PC-9 (cell line): Measurements from ENCODE around the gene ZNF480. TPM values are rescaled to one million over a fixed set of nuclear protein-coding genes. Genes with fewer than 3 reads are reported as not detected.

Experiments used
- BruUV-seq: library from RNA; stranded (reverse); fragments of 400-500 nt; replicated peaks from 2 replicates; lab custom pipeline; 2021; lab: Mats Ljungman, UMichigan
- CTCF ChIA-PET: fragments of 300-600 bp; sonication (Branson Sonifier 250); formaldehyde crosslinking; loops from one replicate; lab custom pipeline; 2022; ENCODE audit warnings: antibody characterized with exemption; lab: Charles Lee
- POLR2A ChIA-PET: fragments of 300-600 bp; sonication (Branson Sonifier 250); formaldehyde crosslinking; loops from one replicate; lab custom pipeline; 2022; ENCODE audit warnings: antibody characterized with exemption; ENCODE audit not compliant: unreplicated experiment; lab: Charles Lee
- DNase-seq, 2 experiments: peaks; one replicate each; pipeline versions ENCODE4 v3.0.0 to v3.0.0-alpha.2; 2015 to 2022; ENCODE audit warnings: mixed read lengths in 1 of 2
- H2AFZ ChIP-seq: fragments of 200-600 bp; sonication (generic); 2 replicates; pipeline ENCODE4 v1.8.1; 2017; ENCODE audit warnings: antibody characterized with exemption
- H3F3A ChIP-seq: fragments of 200-600 bp; sonication (generic); 2 replicates; pipeline ENCODE4 v1.8.1; 2017; ENCODE audit warnings: antibody characterized with exemption, mild to moderate bottlenecking, low read depth; ENCODE audit not compliant: insufficient read depth
- H3K27ac ChIP-seq: fragments of 200-600 bp; sonication (generic); 2 replicates; pipeline ENCODE4 v1.6.1; 2016; ENCODE audit warnings: mixed run types
- H3K27me3 ChIP-seq: fragments of 200-600 bp; sonication (generic); 2 replicates; pipeline ENCODE4 v1.6.1; 2016; ENCODE audit warnings: low read depth, mixed run types; ENCODE audit not compliant: insufficient read depth
- H3K36me3 ChIP-seq: fragments of 200-600 bp; sonication (generic); 2 replicates; pipeline ENCODE4 v1.6.1; 2016; ENCODE audit warnings: low read depth, mixed run types
- H3K4me1 ChIP-seq: fragments of 200-600 bp; sonication (generic); replicated peaks from 2 replicates; pipeline ENCODE4 v1.6.1; 2016; ENCODE audit warnings: mixed run types; ENCODE audit not compliant: insufficient read depth
- H3K4me2 ChIP-seq: fragments of 200-600 bp; sonication (generic); 2 replicates; pipeline ENCODE4 v1.6.1; 2017; ENCODE audit warnings: mixed run types
- H3K4me3 ChIP-seq: fragments of 200-600 bp; sonication (generic); 2 replicates; pipeline ENCODE4 v1.6.1; 2016; ENCODE audit warnings: mixed run types
- H3K79me2 ChIP-seq: fragments of 200-600 bp; sonication (generic); 2 replicates; pipeline ENCODE4 v1.6.1; 2017; ENCODE audit warnings: low read depth, mixed run types
- H3K9me2 ChIP-seq: fragments of 200-600 bp; sonication (generic); 2 replicates; pipeline ENCODE4 v1.8.1; 2017; ENCODE audit warnings: mild to moderate bottlenecking; ENCODE audit not compliant: insufficient read depth
- H3K9me3 ChIP-seq: fragments of 200-600 bp; sonication (generic); 2 replicates; pipeline ENCODE4 v1.8.1; 2016; ENCODE audit warnings: low read depth; ENCODE audit not compliant: insufficient read depth
- H4K20me1 ChIP-seq: fragments of 200-600 bp; sonication (generic); 2 replicates; pipeline ENCODE4 v1.8.1; 2017; ENCODE audit not compliant: insufficient read depth
- EZH2 ChIP-seq: fragments of 200-600 bp; sonication (generic); IDR thresholded peaks from 2 replicates; pipeline ENCODE4 v1.8.0; 2017; ENCODE audit warnings: antibody characterized with exemption, low read depth
- intact Hi-C: fragments of 100-400 bp; cut with micrococcal nuclease; formaldehyde crosslinking; loops from one replicate; pipeline ENCODE4 v1.10.0; 2022; ENCODE audit not compliant: unreplicated experiment
- total RNA-seq: library from RNA; stranded (reverse); gene quantifications from 2 replicates; pipeline ENCODE4 v1.2.3, GENCODE V29; 2021
- TF ChIP-seq, protein P1 (sequence below): fragments of 200-600 bp; sonication (generic); conservative IDR thresholded peaks from 2 replicates; pipeline ENCODE4 v1.6.1; 2017; ENCODE audit warnings: mixed run types, antibody characterized with exemption, mild to moderate bottlenecking, moderate library complexity

Gene ZNF480
- total RNA-seq, 1 experiment from 2014 or later, result 10.2 TPM

DNA sequence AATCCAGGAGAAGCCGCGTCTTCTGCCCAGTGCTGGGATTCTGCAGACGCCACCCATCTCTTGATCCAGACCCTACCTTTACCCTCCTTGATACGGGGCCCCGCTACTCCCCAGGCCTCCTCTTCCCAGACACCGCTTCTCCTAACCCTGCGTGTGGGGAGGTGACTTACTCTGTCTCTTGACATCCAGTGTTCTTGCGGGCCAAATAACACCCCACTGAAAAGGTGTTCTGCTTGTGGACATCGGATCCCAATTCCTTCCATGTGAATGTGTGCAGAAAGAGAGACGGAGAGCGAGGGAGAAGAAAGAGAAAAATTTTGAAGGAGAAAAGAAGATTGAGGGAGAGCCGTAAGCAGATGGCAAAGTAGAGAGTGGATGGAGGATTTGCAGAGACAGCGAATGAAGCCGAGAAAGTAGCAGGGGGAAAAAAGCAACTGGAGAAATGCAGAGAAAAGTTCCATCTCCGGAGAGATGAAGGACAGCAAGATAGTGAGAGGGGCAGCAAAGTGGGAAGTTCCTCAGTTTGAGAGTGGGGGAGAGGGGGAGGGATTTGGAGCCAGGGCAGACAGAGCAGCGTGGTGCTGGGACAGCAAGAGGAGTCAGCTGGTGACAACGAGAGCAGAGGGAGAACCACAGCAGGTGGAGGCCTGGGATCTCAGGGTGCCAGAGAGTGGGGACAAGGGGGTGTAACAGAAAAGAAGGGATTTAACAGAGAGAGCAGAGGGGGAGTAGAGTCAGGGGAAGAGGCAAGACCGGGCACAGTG, 814 bp downstream of the ZNF480 start:
- Histone ChIP-seq H3K79me2 (peaks cover 10% of the 10 kb centered on the region), H2AFZ (peak overlapping the region; percentile 94), H3K4me1 (peaks cover 9% of the 10 kb centered on the region; the same call in 1 of the 2 replicates), H3K9me2 (no peaks in the 10 kb centered on the region), H4K20me1 (no peaks in the 10 kb centered on the region), H3K9me3 (peaks cover 45% of the 10 kb centered on the region; the same call in 1 of the 2 replicates), H3K27ac (no peak overlapping the region; the same call in 1 of the 2 replicates), H3K27me3 (no peaks in the 10 kb centered on the region), H3F3A (peaks cover 14% of the 10 kb centered on the region), H3K36me3 (peaks cover 37% of the 10 kb centered on the region), H3K4me2 (peak overlapping the region; percentile 99), H3K4me3 (peak overlapping the region; percentile 74)
- BruUV-seq, result no TSS peak
- POLR2A ChIA-PET, result no interaction called here
- no peak for DNase-seq
- intact Hi-C loops, result loop anchor here (1.0 kb wide), 1 partner anchor 72 kb away; the partner anchor contains the start of gene ZNF880
- CTCF ChIA-PET, result no interaction called here
- no peak for TF ChIP-seq EZH2
- TF ChIP-seq, protein P1, sequence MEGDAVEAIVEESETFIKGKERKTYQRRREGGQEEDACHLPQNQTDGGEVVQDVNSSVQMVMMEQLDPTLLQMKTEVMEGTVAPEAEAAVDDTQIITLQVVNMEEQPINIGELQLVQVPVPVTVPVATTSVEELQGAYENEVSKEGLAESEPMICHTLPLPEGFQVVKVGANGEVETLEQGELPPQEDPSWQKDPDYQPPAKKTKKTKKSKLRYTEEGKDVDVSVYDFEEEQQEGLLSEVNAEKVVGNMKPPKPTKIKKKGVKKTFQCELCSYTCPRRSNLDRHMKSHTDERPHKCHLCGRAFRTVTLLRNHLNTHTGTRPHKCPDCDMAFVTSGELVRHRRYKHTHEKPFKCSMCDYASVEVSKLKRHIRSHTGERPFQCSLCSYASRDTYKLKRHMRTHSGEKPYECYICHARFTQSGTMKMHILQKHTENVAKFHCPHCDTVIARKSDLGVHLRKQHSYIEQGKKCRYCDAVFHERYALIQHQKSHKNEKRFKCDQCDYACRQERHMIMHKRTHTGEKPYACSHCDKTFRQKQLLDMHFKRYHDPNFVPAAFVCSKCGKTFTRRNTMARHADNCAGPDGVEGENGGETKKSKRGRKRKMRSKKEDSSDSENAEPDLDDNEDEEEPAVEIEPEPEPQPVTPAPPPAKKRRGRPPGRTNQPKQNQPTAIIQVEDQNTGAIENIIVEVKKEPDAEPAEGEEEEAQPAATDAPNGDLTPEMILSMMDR, result no peak

DNA sequence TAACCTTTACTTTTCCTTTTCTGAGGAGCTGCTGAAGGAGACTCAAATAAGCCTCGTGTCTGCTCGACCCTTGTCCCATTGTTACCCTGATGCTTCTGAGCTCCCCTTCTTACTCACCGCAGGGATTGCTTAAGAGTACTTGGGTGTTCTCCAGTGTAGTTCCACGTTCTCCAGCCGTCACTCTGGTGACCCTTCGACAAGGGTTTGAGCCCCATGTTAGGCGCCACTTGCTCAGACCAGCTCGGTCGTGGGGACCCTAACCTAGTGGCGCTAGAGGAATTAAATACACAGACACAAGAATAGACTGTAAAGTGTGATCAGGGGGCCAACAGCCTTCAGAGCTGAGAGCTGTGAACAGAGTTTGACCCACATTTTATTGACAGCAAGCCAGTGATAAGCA, 10.3 kb downstream of the ZNF480 start:
- peaks cover 64% of the 10 kb centered on the region for H3K36me3 ChIP-seq
- BruUV-seq, result no TSS peak
- H3K9me3 ChIP-seq, result peaks cover 47% of the 10 kb centered on the region
- no peak for TF ChIP-seq EZH2
- TF ChIP-seq, protein P1, result no peak
- no peaks in the 10 kb centered on the region for H3F3A ChIP-seq
- H3K27me3 ChIP-seq, result no peaks in the 10 kb centered on the region
- H2AFZ ChIP-seq, result no peak overlapping the region
- H3K27ac ChIP-seq, result no peak overlapping the region
- H3K4me3 ChIP-seq, result no peak overlapping the region
- ChIA-PET POLR2A (no interaction called here), CTCF (no interaction called here)
- intact Hi-C loops, result no loop called here
- no peaks in the 10 kb centered on the region for H4K20me1 ChIP-seq
- DNase-seq, result no peak
- no peaks in the 10 kb centered on the region for H3K9me2 ChIP-seq
- H3K4me2 ChIP-seq, result no peak overlapping the region
- no peaks in the 10 kb centered on the region for H3K79me2 ChIP-seq
- no peaks in the 10 kb centered on the region for H3K4me1 ChIP-seq

DNA sequence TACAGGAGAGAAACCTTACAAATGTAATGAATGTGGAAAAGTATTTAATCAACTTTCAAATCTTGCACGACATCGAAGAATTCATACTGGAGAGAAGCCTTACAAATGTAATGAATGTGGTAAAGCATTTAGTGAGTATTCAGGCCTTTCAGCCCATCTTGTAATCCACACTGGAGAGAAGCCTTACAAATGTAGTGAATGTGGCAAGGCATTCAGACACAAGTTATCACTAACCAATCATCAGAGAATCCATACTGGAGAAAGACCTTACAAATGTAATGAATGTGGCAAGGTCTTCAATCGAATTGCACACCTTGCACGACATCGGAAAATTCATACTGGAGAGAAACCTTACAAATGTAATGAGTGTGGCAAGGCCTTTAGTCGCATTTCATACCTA, 25.5 kb downstream of the ZNF480 start:
- CTCF ChIA-PET, result no interaction called here
- intact Hi-C loops, result no loop called here
- no peak overlapping the region for H2AFZ ChIP-seq
- no TSS peak for BruUV-seq
- H3K9me3 ChIP-seq, result peaks cover 96% of the 10 kb centered on the region
- H3K4me1 ChIP-seq, result no peaks in the 10 kb centered on the region
- no peaks in the 10 kb centered on the region for H3K79me2 ChIP-seq
- peaks cover 35% of the 10 kb centered on the region for H3F3A ChIP-seq
- TF ChIP-seq, protein P1, result no peak
- no peak for TF ChIP-seq EZH2
- no peaks in the 10 kb centered on the region for H4K20me1 ChIP-seq
- no peaks in the 10 kb centered on the region for H3K9me2 ChIP-seq
- POLR2A ChIA-PET, result no interaction called here
- H3K27me3 ChIP-seq, result no peaks in the 10 kb centered on the region
- H3K4me2 ChIP-seq, result no peak overlapping the region
- DNase-seq, result no peak
- H3K4me3 ChIP-seq, result peak overlapping the region; percentile 10; the same call in 1 of the 2 replicates
- H3K36me3 ChIP-seq, result peaks cover 59% of the 10 kb centered on the region
- H3K27ac ChIP-seq, result no peak overlapping the region
